A549 (cell line): ENCODE measurements around the gene CHRNB2.

Experiments
- EP300 ChIP-seq, 2 experiments: fragments of >200 bp; sonication (Bioruptor Twin); formaldehyde crosslinking; IDR thresholded peaks; 2 replicates in 1 of 2; 3 replicates in 1 of 2; pipeline ENCODE4 v1.6.1; 2016 to 2017
- RFX5 ChIP-seq: fragments of 450-650 bp; IDR thresholded peaks from 2 replicates; pipeline ENCODE4 v1.7.1; 2014; ENCODE audit warnings: antibody characterized with exemption, mild to moderate bottlenecking, moderate library complexity

DNA sequence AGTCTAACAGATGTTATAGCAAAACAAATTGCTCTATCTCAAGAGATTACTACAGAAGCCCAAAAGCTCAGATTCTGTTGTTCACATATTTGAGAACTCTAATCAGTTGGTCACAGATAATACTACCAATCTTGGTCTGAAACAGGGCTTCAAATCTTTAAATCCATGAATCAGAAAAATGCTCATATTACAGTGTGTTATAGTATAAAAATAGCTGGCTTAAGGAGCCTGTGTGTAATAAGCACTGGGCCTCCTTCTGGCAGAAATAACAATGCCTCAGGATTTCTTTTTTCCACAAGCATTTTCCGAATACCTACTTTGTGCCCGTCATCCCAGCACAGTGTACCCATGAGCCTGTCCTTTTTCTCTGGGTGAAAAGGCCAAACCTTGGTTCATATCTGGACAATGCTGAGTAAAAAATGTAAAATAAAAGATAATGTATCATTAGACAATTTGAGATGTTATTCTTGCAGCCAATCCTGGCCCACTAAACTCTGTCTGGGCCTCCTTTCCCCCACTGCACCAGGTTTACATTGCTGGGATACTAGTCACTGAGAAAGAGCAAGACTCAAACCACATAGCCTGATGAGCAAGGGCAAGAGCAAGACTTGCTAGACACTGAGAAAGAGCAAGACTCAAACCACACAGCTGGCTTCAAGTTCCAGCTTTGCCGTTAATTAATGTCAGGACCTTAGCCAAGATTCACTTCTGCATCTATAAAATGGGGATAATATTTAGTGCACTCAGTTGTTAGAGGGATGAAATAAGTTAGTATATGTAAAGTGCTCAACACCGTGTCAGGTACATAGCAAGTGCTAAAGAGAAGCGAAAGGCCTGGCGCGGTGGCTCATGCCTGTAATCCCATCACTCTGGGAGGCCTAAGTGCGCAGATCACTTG is 57.4 kb downstream of the CHRNB2 start:
- TF ChIP-seq RFX5: no peak
- no peak for TF ChIP-seq EP300 (IDR thresholded peaks at IDR 0.05)
